NB4 (cell line): ENCODE data around the gene RBM19.

Source experiments
- MYC ChIP-seq: IDR thresholded peaks from 2 replicates; pipeline ENCODE4 v1.6.1; 2011; ENCODE audit warnings: low read depth, low read length
- TF ChIP-seq, protein P1 (sequence below): IDR thresholded peaks from one replicate; pipeline ENCODE4 v1.5.1; 2012; ENCODE audit warnings: low read depth, low read length

DNA sequence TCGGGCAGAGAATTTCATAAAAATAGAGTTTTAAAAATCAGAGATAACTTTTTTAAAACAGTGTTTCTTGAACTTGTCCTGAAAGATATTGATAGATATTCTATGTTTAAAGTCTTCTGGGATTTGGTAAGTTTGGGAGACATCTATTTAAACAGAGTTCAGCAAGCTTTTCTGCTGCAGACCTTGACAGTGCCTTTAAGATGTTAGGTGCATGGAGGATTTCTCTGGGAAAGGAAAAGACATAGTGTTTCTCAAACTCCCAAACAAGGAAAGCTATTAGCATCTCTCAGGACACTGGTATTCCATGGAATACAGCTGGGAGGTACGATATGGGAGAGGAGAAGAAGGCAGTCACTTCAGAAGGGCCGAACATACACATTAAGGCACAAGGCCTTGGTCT is 97.8 kb downstream of the RBM19 start:
- TF ChIP-seq, protein P1, sequence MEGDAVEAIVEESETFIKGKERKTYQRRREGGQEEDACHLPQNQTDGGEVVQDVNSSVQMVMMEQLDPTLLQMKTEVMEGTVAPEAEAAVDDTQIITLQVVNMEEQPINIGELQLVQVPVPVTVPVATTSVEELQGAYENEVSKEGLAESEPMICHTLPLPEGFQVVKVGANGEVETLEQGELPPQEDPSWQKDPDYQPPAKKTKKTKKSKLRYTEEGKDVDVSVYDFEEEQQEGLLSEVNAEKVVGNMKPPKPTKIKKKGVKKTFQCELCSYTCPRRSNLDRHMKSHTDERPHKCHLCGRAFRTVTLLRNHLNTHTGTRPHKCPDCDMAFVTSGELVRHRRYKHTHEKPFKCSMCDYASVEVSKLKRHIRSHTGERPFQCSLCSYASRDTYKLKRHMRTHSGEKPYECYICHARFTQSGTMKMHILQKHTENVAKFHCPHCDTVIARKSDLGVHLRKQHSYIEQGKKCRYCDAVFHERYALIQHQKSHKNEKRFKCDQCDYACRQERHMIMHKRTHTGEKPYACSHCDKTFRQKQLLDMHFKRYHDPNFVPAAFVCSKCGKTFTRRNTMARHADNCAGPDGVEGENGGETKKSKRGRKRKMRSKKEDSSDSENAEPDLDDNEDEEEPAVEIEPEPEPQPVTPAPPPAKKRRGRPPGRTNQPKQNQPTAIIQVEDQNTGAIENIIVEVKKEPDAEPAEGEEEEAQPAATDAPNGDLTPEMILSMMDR = no peak
- no peak for TF ChIP-seq MYC
